Panc1 (cell line): ENCODE measurements around the gene UGT1A6. TPM values are rescaled to one million over a fixed set of nuclear protein-coding genes. Genes with fewer than 3 reads are reported as not detected.

Experiments
- ATAC-seq: fragments of 200-7000 bp; cut with Tn5 transposase; 2 replicates; pipeline ENCODE4 v1.9.1; 2020; ENCODE audit warnings: mild to moderate bottlenecking, moderate library complexity
- BruUV-seq: library from RNA; stranded (reverse); fragments of 400-500 nt; replicated peaks from 2 replicates; lab custom pipeline; 2021; lab: Mats Ljungman, UMichigan
- CTCF ChIA-PET: fragments of 300-600 bp; sonication (Branson Sonifier 250); formaldehyde crosslinking; loops from one replicate; lab custom pipeline; 2022; ENCODE audit warnings: antibody characterized with exemption; lab: Charles Lee
- POLR2A ChIA-PET: fragments of 300-600 bp; sonication (Branson Sonifier 250); formaldehyde crosslinking; loops from one replicate; lab custom pipeline; 2022; ENCODE audit warnings: antibody characterized with exemption; lab: Charles Lee
- DNase-seq: peaks from one replicate; pipeline ENCODE4 v3.0.0-alpha.2; 2010; ENCODE audit warnings: low read depth, low spot score
- H3K27ac ChIP-seq: 2 replicates; pipeline ENCODE4 v1.5.1; 2011; ENCODE audit warnings: mild to moderate bottlenecking, low read length, inconsistent platforms
- H3K27me3 ChIP-seq: fragments of 200-500 bp; sonication (Bioruptor generic); 2 replicates; pipeline ENCODE4 v1.6.0; 2014; ENCODE audit warnings: low read length, inconsistent platforms; ENCODE audit not compliant: control insufficient read depth, insufficient read depth
- H3K36me3 ChIP-seq: fragments of 200-500 bp; sonication (Bioruptor generic); 2 replicates; pipeline ENCODE4 v1.5.1; 2014; ENCODE audit warnings: inconsistent platforms, mild to moderate bottlenecking, low read length, moderate library complexity; ENCODE audit not compliant: control insufficient read depth, insufficient read depth
- H3K4me1 ChIP-seq: 2 replicates; pipeline ENCODE4 v1.5.1; 2011; ENCODE audit warnings: inconsistent platforms, mild to moderate bottlenecking, low read length, moderate library complexity; ENCODE audit not compliant: control insufficient read depth, insufficient read depth
- H3K4me3 ChIP-seq, 2 experiments: 2 replicates each; pipeline ENCODE4 v1.5.1; 2011 to 2012; ENCODE audit warnings: low read depth in 2 of 2, low read length in 2 of 2, mild to moderate bottlenecking in 2 of 2, inconsistent platforms in 1 of 2, moderate library complexity in 1 of 2
- H3K9me3 ChIP-seq: fragments of 200-500 bp; sonication (Bioruptor generic); 2 replicates; pipeline ENCODE4 v1.5.1; 2014; ENCODE audit warnings: low read depth, mild to moderate bottlenecking, inconsistent platforms, low read length, moderate library complexity; ENCODE audit not compliant: control insufficient read depth, insufficient read depth
- POLR2AphosphoS5 ChIP-seq: IDR thresholded peaks from 2 replicates; pipeline ENCODE4 v1.6.1; 2012; ENCODE audit warnings: mild to moderate bottlenecking, low read depth, low read length, moderate library complexity
- SIN3A ChIP-seq: IDR thresholded peaks from 2 replicates; pipeline ENCODE4 v1.6.1; 2012; ENCODE audit warnings: low read depth, mild to moderate bottlenecking, low read length, moderate library complexity, borderline replicate concordance; ENCODE audit not compliant: insufficient read depth
- TCF7L2 ChIP-seq: IDR thresholded peaks from 2 replicates; pipeline ENCODE4 v1.6.1; 2011; ENCODE audit warnings: mild to moderate bottlenecking, low read depth, low read length, inconsistent platforms
- in situ Hi-C: cut with HindIII; loops from 2 replicates; pipeline ENCODE4 v1.10.0; 2016; ENCODE audit warnings: low sequenced_read_pairs, low pct_unique_long_range_greater_than_20kb
- intact Hi-C: fragments of 100-400 bp; cut with micrococcal nuclease; formaldehyde crosslinking; loops from one replicate; pipeline ENCODE4 v1.10.0; 2022; ENCODE audit not compliant: unreplicated experiment
- total RNA-seq: library from RNA; stranded (reverse); gene quantifications from one replicate; pipeline ENCODE4 v1.2.1, GENCODE V29; 2021; ENCODE audit not compliant: unreplicated experiment
- TF ChIP-seq, protein P1 (sequence below), 2 experiments: IDR thresholded peaks; 2 replicates each; pipeline ENCODE4 v1.6.1; 2011 to 2012; ENCODE audit warnings: low read depth in 2 of 2, control low read depth in 1 of 2, low read length in 1 of 2, mild to moderate bottlenecking in 1 of 2, moderate library complexity in 1 of 2; ENCODE audit not compliant: insufficient read depth in 1 of 2
- TF ChIP-seq, protein P2 (sequence below): fragments of 450-650 bp; IDR thresholded peaks from 2 replicates; pipeline ENCODE4 v1.5.1; 2017; ENCODE audit warnings: mild to moderate bottlenecking

The UGT1A6 gene
- total RNA-seq, 1 experiment from 2014 or later: not detected

DNA sequence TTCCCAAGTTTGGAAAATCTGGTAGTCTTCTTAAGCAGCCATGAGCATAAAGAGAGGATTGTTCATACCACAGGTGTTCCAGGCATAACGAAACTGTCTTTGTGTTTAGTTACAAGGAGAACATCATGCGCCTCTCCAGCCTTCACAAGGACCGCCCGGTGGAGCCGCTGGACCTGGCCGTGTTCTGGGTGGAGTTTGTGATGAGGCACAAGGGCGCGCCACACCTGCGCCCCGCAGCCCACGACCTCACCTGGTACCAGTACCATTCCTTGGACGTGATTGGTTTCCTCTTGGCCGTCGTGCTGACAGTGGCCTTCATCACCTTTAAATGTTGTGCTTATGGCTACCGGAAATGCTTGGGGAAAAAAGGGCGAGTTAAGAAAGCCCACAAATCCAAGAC, 79.5 kb downstream of the UGT1A6 start:
- TF ChIP-seq, protein P1, sequence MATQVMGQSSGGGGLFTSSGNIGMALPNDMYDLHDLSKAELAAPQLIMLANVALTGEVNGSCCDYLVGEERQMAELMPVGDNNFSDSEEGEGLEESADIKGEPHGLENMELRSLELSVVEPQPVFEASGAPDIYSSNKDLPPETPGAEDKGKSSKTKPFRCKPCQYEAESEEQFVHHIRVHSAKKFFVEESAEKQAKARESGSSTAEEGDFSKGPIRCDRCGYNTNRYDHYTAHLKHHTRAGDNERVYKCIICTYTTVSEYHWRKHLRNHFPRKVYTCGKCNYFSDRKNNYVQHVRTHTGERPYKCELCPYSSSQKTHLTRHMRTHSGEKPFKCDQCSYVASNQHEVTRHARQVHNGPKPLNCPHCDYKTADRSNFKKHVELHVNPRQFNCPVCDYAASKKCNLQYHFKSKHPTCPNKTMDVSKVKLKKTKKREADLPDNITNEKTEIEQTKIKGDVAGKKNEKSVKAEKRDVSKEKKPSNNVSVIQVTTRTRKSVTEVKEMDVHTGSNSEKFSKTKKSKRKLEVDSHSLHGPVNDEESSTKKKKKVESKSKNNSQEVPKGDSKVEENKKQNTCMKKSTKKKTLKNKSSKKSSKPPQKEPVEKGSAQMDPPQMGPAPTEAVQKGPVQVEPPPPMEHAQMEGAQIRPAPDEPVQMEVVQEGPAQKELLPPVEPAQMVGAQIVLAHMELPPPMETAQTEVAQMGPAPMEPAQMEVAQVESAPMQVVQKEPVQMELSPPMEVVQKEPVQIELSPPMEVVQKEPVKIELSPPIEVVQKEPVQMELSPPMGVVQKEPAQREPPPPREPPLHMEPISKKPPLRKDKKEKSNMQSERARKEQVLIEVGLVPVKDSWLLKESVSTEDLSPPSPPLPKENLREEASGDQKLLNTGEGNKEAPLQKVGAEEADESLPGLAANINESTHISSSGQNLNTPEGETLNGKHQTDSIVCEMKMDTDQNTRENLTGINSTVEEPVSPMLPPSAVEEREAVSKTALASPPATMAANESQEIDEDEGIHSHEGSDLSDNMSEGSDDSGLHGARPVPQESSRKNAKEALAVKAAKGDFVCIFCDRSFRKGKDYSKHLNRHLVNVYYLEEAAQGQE (IDR thresholded peaks at IDR 0.05; ENCODE audit: insufficient read depth in 1 of 2, low read depth in 2 of 2, low read length in 1 of 2): no peak
- TF ChIP-seq TCF7L2: no peak
- TF ChIP-seq, protein P2, sequence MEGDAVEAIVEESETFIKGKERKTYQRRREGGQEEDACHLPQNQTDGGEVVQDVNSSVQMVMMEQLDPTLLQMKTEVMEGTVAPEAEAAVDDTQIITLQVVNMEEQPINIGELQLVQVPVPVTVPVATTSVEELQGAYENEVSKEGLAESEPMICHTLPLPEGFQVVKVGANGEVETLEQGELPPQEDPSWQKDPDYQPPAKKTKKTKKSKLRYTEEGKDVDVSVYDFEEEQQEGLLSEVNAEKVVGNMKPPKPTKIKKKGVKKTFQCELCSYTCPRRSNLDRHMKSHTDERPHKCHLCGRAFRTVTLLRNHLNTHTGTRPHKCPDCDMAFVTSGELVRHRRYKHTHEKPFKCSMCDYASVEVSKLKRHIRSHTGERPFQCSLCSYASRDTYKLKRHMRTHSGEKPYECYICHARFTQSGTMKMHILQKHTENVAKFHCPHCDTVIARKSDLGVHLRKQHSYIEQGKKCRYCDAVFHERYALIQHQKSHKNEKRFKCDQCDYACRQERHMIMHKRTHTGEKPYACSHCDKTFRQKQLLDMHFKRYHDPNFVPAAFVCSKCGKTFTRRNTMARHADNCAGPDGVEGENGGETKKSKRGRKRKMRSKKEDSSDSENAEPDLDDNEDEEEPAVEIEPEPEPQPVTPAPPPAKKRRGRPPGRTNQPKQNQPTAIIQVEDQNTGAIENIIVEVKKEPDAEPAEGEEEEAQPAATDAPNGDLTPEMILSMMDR: no peak
- TF ChIP-seq POLR2AphosphoS5: no peak
- TF ChIP-seq SIN3A: no peak
- H3K4me1 ChIP-seq: no peaks in the 10 kb centered on the region
- ChIA-PET POLR2A (no interaction called here), CTCF (no interaction called here)
- no peak overlapping the region for H3K27ac ChIP-seq
- no TSS peak for BruUV-seq
- no peak for DNase-seq
- intact Hi-C loops (no loop called here), in situ Hi-C loops (no loop called here)
- no peaks in the 10 kb centered on the region for H3K27me3 ChIP-seq
- no peak overlapping the region for H3K4me3 ChIP-seq
- H3K9me3 ChIP-seq: no peaks in the 10 kb centered on the region
- no peak for ATAC-seq
- H3K36me3 ChIP-seq: no peaks in the 10 kb centered on the region

DNA sequence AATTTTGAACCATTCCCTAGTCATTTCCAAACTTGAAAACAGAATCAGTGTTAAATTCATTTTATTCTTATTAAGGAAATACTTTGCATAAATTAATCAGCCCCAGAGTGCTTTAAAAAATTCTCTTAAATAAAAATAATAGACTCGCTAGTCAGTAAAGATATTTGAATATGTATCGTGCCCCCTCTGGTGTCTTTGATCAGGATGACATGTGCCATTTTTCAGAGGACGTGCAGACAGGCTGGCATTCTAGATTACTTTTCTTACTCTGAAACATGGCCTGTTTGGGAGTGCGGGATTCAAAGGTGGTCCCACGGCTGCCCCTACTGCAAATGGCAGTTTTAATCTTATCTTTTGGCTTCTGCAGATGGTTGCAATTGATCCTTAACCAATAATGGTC, 79.9 kb downstream of the UGT1A6 start:
- no TSS peak for BruUV-seq
- in situ Hi-C loops: no loop called here

More for the DNA sequence above, 79.9 kb downstream of the UGT1A6 start:
- H3K9me3 ChIP-seq: no peaks in the 10 kb centered on the region
- POLR2A ChIA-PET: no interaction called here
- CTCF ChIA-PET: interaction anchor here (0.6 kb wide), 1 partner anchor 12 kb away, joined by 3 read pairs; no protein-coding TSS in a partner anchor
- TF ChIP-seq TCF7L2: no peak
- TF ChIP-seq, protein P2: peak; percentile 54
- H3K36me3 ChIP-seq: no peaks in the 10 kb centered on the region
- DNase-seq (no peak), ATAC-seq (peak; percentile 78; the same call in 1 of the 2 replicates)
- intact Hi-C loops: no loop called here
- H3K27ac ChIP-seq: no peak overlapping the region
- H3K27me3 ChIP-seq: no peaks in the 10 kb centered on the region
- H3K4me1 ChIP-seq: no peaks in the 10 kb centered on the region
- H3K4me3 ChIP-seq: no peak overlapping the region
